ENCODE results near the gene UGT1A10. TPM values are rescaled to one million over a fixed set of nuclear protein-coding genes. Genes with fewer than 3 reads are reported as not detected.

The UGT1A10 gene
- total and polyA plus RNA-seq, 2 of the 13 experiments (the other 11 are each of a cell fraction or from before 2014, with no cell fraction given) = not detected

GRCh38 chr2:233819884-233820773 lies 183.9 kb downstream of the UGT1A10 start (continued):
- TF ChIP-seq ZNF503 (CRISPR knock-in tag; IDR thresholded peaks at IDR 0.05) = no peak
- no peak for TF ChIP-seq ZNF576 (CRISPR knock-in tag; IDR thresholded peaks at IDR 0.05)
- no peak for TF ChIP-seq ZNF382 (CRISPR knock-in tag; IDR thresholded peaks at IDR 0.05; ENCODE audit: borderline replicate concordance)
- no peak for TF ChIP-seq NBN (conservative IDR thresholded peaks at IDR 0.05)
- no peak for TF ChIP-seq TEAD2 (CRISPR knock-in tag; IDR thresholded peaks at IDR 0.05)
- no peak for TF ChIP-seq HNRNPUL1 (IDR thresholded peaks at IDR 0.05; ENCODE audit: low read depth, low read length)
- no peak for TF ChIP-seq ZSCAN30 (CRISPR knock-in tag; IDR thresholded peaks at IDR 0.05)
- no peak for TF ChIP-seq TIGD3 (CRISPR knock-in tag; IDR thresholded peaks at IDR 0.05; ENCODE audit: borderline replicate concordance)

GRCh38 chr2:233820774-233821105 lies 184.5 kb downstream of the UGT1A10 start:
- Histone ChIP-seq H3K4me2 (ENCODE audit: low read depth, low read length) (no peak overlapping the region), H3K36me3 (replicated peaks in 1 of 2; ENCODE audit: control insufficient read depth in 1 of 2, insufficient read depth in 2 of 2, low read length in 2 of 2) (no peaks in the 10 kb centered on the region), H3K4me1 (ENCODE audit: insufficient read depth, low read length) (peaks cover 23% of the 10 kb centered on the region), H3K4me3 (replicated peaks in 1 of 3; ENCODE audit: insufficient read depth in 1 of 3, low read depth in 2 of 3, low read length in 3 of 3) (no peak overlapping the region), H4K20me1 (ENCODE audit: insufficient read depth, low read length) (no peaks in the 10 kb centered on the region), H3K27me3 (ENCODE audit: control insufficient read depth in 1 of 2, insufficient read depth in 2 of 2, low read length in 2 of 2) (peaks cover 8 to 34% of the 10 kb centered on the region in 2 experiments), H3K9me3 (ENCODE audit: low read length) (no peaks in the 10 kb centered on the region), H3K27ac (ENCODE audit: extremely low read length, insufficient read depth, low read length) (no peak overlapping the region), H3K79me2 (ENCODE audit: insufficient read depth, low read length) (no peaks in the 10 kb centered on the region), H2AFZ (ENCODE audit: low read length) (no peak overlapping the region), H3K9ac (ENCODE audit: insufficient read depth, low read depth, low read length) (no peak overlapping the region)
- POLR2A ChIA-PET = no interaction called here
- no peak for TF ChIP-seq MYNN (CRISPR knock-in tag; IDR thresholded peaks at IDR 0.05; ENCODE audit: low read depth)
- CTCF ChIA-PET (ENCODE audit: low intra/inter-chr PET ratio, low total read pairs) = no interaction called here
- FAIRE-seq (no peak), DNase-seq (ENCODE audit: low spot score) (no peak), ATAC-seq (no peak)
- BruUV-seq (replicated peaks) = no TSS peak
- intact Hi-C loops (cut with micrococcal nuclease; ENCODE audit: unreplicated experiment) (no loop called here), in situ Hi-C loops (cut with HindIII; ENCODE audit: extremely low pct_ligation_motif_present, low pct_unique_long_range_greater_than_20kb) (no loop called here)
- 79% methylated on average over 4 of the region's 6 CpGs for WGBS (ENCODE audit: low lambda C conversion rate)
